ENCODE results near the gene TANC1.

Gene TANC1

GRCh38 chr2:159147690-159148089, 179.2 kb downstream of the TANC1 start:
- FAIRE-seq: no peak

DNA sequence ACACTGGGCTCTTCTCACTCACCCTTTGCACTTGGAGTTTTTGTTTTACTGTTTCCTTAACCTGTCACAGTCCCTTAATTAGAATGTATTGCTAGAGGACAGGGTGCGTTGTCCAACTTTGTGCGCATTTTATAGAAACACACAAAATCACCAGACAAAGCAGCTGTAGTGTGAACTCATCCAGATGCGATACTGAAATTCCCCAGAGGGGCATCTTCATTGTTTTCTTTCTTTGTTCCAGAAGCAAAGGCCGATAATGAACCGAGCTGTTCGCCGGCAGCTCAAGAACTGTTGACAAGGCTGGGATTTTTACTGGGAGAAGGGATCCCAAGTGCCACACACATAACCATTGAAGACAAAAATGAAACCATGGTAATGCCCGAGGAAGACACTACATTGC, 180.5 kb downstream of the TANC1 start:
- FAIRE-seq: no peak

GRCh38 chr2:159149747-159150146, 181.3 kb downstream of the TANC1 start:
- no peak for FAIRE-seq

GRCh38 chr2:159150280-159150746, 181.9 kb downstream of the TANC1 start:
- no peak for FAIRE-seq

- FAIRE-seq: no peak
These were observed 183.0 kb downstream of the TANC1 start for GRCh38 chr2:159151198-159152127.

- FAIRE-seq: no peak
These were observed 183.8 kb downstream of the TANC1 start for GRCh38 chr2:159152128-159152778.

DNA sequence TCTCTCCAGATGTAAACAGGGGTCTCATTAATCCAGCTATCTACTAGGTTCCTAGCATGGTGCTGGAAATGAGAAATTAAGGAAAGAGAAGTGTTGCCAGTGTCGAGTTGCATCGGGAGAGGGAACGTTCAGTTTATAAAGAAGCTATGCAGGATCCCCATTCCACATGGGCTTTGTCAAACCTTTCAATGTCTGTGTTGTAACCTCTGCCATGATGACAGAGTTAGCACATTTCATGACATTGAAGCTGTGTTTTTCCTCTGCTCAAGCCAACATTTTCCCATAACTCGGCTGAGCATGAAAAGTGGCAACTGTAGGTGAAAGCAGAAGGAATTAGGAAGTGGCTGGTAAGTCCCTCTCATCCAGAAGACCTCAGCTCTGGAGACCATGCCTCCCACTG, 184.6 kb downstream of the TANC1 start:
- no peak for FAIRE-seq

DNA sequence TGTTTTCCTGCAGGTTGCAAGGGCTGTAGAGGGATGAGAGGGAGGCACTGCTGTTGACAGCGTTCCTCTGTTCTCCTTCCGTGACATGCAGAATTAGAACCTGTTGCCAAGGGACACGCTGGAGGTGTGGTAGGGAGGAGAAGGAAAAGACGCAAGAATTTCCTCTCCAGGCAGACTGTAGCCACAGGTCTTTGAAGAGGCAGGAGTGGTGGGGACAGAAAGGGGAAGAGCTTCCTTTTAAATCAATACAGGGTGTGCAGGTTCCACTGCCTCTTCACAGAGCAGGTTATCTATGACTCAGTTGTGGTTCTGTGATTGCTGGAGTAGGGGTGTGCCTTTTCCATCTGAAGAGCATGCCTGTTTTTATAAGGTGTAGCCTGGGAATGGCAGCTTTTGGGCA, 185.0 kb downstream of the TANC1 start:
- FAIRE-seq: no peak

DNA sequence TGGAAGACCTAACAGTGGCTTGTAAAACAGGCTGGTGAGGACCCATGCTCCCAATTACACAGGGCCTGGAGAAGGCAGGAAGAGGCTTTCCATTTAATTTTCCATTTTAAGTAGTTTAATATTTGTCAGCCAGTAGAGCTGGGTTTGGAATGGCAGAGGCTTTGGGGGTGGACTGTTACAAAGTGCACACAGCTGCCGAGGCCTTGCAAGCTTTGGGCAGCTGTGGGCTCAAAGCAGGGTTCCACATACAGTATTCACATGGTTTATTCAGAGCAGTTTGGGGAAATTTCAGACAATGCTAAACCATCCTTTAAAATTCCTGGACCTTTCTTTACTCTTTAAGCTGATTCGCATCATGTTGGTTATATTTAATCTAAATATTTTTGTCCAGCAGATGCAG, 185.5 kb downstream of the TANC1 start:
- FAIRE-seq: no peak

DNA sequence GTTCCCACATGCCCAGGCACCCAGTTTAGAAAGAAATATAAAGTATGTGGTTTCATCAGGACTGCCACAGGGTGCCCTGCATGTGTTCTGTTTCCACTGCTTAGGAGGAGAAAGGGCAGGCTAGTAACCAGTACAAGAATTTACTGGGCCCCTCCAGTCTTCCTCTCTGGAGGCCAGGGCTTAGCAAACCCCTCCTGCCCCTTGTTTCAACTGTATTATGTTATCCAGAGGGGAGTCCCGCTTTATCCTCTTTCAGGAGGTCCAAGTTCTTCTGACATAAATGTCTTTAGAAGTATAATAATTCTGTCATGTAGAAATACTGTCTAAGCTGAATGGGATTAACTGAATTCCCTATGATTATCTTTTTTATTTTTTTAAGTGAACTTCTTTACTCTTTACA, 185.9 kb downstream of the TANC1 start:
- FAIRE-seq: no peak

- no peak for FAIRE-seq
These were observed 186.9 kb downstream of the TANC1 start for GRCh38 chr2:159155320-159155719.

DNA sequence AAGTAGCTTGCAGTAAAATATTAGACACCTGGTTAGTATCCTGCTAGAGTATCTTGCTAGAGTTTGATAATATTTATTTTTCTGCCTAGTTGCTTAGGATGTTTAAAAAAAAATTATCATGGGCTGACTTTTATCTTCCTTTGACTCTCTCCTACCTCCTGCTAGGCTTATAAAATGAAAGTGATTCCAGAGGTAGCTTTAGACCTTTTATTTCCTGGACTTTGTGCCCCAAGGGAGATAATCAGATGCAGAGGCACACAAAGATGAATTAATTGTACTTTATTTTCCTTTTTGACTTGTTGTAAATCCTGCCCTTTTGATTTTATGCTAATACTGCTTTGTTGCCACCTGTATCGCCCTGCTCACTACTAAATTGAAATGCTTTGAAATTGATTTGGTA, 187.4 kb downstream of the TANC1 start:
- FAIRE-seq: no peak

DNA sequence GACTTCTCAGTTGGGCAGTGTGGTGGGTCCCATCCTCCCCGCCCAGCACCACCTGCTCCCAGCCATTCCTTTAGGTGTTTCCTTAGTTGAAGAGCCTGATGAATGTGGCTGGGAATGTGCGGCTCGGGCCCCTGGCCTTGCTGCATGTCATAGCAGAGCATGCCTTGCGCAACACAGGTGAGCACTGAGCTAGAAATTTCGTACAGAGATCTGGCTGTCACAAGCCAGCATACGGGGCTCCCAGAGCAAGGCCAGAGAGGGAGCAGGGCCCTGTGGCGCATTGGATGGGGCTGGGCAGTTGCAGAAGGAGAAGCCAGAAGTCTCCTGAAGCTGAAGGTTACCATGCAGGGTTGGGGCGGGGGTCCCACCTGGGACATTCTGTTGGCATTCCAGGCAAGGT, 188.4 kb downstream of the TANC1 start:
- no peak for FAIRE-seq

DNA sequence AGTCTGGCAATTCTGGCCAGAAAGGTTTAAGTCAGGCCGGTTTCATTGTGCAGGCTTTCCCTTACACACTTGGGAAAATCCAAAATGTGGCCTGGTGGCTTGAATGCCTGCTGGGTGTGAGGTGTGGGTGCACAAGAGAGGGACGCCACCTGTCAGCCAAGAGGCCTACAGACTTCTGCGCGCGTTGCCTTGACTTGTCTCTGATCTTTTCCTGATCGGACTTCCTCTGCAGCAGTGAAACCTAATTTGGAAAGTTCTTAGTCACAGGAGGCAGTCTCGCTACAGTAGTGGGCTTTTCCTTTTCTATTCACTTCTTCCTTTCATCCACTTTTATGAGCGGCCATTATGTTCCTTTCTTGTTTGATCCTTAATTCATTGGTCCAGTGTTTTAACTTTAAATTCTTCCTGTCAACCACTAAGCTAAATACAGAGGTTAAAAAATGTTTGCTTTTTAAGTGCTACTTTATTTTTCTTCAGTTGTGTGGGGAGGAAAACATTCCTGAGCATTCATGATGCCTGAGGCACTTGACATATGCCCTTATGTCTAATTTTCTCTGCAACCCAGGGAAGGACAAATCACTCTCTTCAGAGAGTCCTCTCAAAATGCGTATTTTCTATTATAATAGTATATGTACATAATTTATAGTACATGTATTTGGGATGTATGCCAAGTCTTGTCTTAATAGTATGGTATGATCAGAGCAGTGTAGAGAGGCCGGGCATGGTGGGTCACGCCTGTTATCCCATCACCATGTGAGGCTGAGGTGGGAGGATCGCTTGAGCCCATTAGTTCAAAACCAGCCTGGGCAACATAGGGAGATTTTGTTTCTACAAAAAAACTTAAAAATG, 189.1 kb downstream of the TANC1 start:
- no peak for FAIRE-seq

DNA sequence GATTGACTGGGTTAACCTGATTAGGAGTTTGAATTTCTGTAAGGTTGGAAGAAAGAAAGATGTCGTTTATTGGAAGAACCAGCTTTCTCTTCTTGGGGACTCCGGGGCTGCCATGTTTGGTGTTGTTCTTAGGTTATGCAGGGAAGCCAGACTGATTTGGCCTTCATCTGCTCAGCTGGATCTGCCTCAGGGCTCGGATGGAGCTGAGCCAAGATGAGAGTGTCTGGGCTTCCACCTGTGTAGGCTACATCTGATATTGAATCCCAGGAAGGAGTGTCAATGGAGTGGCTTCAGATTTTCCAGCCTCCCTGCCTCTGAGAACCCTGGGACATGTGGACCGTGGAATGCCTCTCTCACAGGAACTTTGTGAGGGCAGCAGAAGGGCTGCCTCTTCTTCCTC, 192.0 kb downstream of the TANC1 start:
- FAIRE-seq: no peak

DNA sequence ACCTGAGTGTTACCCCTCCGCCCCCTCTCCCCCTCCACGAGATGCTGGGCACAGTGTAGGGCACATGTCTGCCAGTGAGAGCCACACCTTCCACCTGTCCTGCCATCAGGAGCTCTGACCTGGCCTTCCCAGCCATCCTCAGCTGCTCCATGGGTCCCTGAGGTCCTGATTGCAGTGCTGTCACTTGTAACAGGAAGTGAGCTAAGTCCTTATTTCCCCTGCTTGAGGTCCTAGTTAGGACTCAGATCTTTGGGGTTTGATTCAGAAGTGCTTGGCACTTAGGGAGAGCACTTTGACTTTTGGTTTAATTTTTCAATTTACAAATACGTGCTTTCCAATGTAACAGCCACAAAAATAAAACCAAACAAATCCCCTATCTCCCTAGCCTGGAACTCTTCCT, 192.5 kb downstream of the TANC1 start:
- no peak for FAIRE-seq

- no peak for FAIRE-seq
These were observed 195.5 kb downstream of the TANC1 start for GRCh38 chr2:159163930-159164329.

GRCh38 chr2:159164457-159164911, 196.0 kb downstream of the TANC1 start:
- FAIRE-seq: no peak

DNA sequence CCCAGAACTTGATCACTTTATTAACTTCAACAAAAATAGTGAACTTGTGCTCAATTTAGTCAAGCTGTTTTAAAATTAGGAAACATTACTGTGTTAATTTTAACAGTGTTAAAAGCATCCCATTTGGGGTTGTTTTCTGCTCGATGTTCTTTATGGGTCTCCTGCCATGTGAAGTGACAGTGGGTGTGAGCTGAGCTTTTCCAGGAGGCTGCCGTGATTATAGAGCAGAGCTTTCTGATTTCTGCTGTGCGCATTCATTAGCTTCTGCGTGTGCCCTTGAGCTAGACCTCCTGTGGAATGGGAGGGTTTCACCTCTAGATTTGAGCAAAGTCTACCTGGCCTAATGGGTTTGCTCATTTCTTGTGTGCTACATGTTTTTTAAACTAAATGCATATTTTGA, 196.6 kb downstream of the TANC1 start:
- FAIRE-seq: no peak

DNA sequence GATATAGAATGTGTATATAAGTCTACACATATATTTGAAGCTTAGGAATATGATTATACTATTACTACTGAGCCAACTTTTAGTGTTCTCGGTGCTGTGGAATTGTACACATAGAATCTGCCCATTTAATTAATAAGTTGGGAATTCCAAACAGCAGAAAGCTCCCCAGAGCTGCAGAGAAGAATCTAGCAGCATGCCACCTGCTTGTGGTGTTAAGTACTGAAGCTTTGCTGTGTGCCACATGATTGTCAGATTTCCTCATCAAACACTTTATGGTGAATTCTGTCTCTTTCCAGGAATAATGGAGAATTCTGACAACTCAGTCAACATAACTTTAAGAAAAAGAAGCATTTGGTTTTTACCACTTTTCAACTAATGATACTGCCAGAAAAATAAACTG, 200.3 kb downstream of the TANC1 start:
- FAIRE-seq: no peak

- no peak for FAIRE-seq
These were observed 200.7 kb downstream of the TANC1 start for GRCh38 chr2:159169187-159169586.

DNA sequence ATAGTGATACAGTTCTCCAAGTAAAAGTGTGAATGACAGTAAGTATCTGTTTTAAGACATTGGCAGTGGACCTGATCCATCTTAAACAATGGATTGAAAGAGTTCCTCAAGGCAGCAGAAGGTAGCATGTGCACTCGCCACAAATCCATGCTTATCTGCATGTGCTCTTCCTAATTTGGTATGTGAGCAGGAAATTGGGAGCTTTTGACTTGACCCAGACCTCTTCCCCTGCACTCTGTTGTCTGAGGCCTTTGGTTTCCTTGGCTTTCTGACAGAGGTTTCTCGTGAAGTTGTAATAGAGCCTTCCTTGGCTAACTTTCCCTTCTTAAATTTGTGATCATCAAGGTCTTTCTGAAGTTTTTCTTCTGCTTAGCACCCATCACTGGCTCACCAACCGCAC, 204.0 kb downstream of the TANC1 start:
- FAIRE-seq: no peak

DNA sequence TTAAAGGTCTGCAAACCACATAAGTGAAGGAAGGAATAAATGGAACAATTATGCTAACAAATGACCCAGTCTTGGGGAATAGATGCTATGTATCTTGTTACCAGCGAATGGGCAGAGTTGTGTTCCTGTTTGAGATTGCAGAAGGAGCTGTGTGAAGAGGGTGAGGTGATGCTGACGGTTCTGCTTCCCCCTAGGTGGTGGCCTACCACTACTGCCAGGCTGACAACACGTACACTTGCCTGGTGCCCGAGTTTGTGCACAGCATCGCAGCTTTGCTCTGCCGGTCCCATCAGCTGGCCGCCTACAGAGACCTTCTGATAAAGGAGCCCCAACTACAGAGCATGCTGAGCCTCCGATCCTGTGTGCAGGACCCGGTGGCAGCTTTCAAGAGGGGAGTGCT, 206.3 kb downstream of the TANC1 start:
- no peak for FAIRE-seq
